HepG2 (cell line): ENCODE data around the gene MRPS7. TPM values are rescaled to one million over a fixed set of nuclear protein-coding genes. Genes with fewer than 3 reads are reported as not detected.

Experiments used
- AHDC1 ChIP-seq: sonication (generic); formaldehyde crosslinking; IDR thresholded peaks from 2 replicates; pipeline ENCODE4 v1.5.1; 2020; ENCODE audit warnings: mild to moderate bottlenecking, missing genetic modification reagents, borderline replicate concordance
- ATF1 ChIP-seq: IDR thresholded peaks from 2 replicates; pipeline ENCODE4 v1.6.1; 2016; ENCODE audit warnings: mild to moderate bottlenecking, control low read depth
- CCDC6 ChIP-seq: sonication (generic); formaldehyde crosslinking; IDR thresholded peaks from 2 replicates; pipeline ENCODE4 v1.8.1; 2022; ENCODE audit warnings: mild to moderate bottlenecking, missing genetic modification reagents, moderate library complexity
- KDM4B ChIP-seq: sonication (generic); formaldehyde crosslinking; IDR thresholded peaks from 2 replicates; pipeline ENCODE4 v1.4.0; 2020; ENCODE audit warnings: missing genetic modification reagents
- MAFG ChIP-seq: sonication (generic); formaldehyde crosslinking; IDR thresholded peaks from 2 replicates; pipeline ENCODE4 v1.5.1; 2020; ENCODE audit warnings: mild to moderate bottlenecking, missing genetic modification reagents
- MTA1 ChIP-seq: sonication (generic); formaldehyde crosslinking; IDR thresholded peaks from 2 replicates; pipeline ENCODE4 v1.4.0; 2020; ENCODE audit warnings: missing genetic modification reagents, mild to moderate bottlenecking, borderline replicate concordance
- ZFP90 ChIP-seq: sonication (generic); formaldehyde crosslinking; IDR thresholded peaks from 2 replicates; pipeline ENCODE4 v1.8.0; 2022; ENCODE audit warnings: missing genetic modification reagents, mild to moderate bottlenecking, inconsistent platforms, borderline replicate concordance
- ZMYM2 ChIP-seq: sonication (generic); formaldehyde crosslinking; IDR thresholded peaks from 2 replicates; pipeline ENCODE4 v1.8.0; 2022; ENCODE audit warnings: mild to moderate bottlenecking, missing genetic modification reagents
- ZNF253 ChIP-seq: sonication (generic); formaldehyde crosslinking; IDR thresholded peaks from 2 replicates; pipeline ENCODE4 v1.8.0; 2022; ENCODE audit warnings: mild to moderate bottlenecking, missing genetic modification reagents, borderline replicate concordance
- ZSCAN21 ChIP-seq: sonication (generic); formaldehyde crosslinking; IDR thresholded peaks from 2 replicates; pipeline ENCODE4 v1.8.0; 2022; ENCODE audit warnings: mild to moderate bottlenecking, missing genetic modification reagents, moderate library complexity, borderline replicate concordance
- polyA plus RNA-seq, 8 experiments: library from polyadenylated mRNA; depleted of rRNA in 3 of 8; stranded (reverse) in 7 of 8; unstranded in 1 of 8; fragments of >200 nt; fragmentation: Illumina TruSeq in 4 of 8; extraction: Trizol in 4 of 8; gene quantifications; 2 replicates each; pipeline versions ENCODE4 v1.2.1 to v1.2.3, GENCODE V29; 2011 to 2016; ENCODE audit warnings: low read depth in 4 of 8, missing spikeins in 1 of 8, mixed read lengths in 1 of 8; ENCODE audit not compliant: insufficient read depth in 1 of 8
- total RNA-seq, 5 experiments: library from RNA; depleted of rRNA; stranded (reverse); fragments of >200 nt; fragmentation: Illumina TruSeq; extraction: Trizol; gene quantifications; 2 replicates each; pipeline ENCODE4 v1.2.3, GENCODE V29; 2016; ENCODE audit warnings: low read depth in 1 of 5
- TF ChIP-seq, protein P1 (sequence below): fragments of 450-650 bp; IDR thresholded peaks from 2 replicates; pipeline ENCODE4 v1.6.1; 2016
- TF ChIP-seq, protein P2 (sequence below), 2 experiments: sonication (generic) in 1 of 2; formaldehyde crosslinking in 1 of 2; IDR thresholded peaks; 2 replicates each; pipeline versions ENCODE4 v1.6.1 to v1.9.0; 2014 to 2022; ENCODE audit warnings: antibody characterized with exemption in 1 of 2, borderline replicate concordance in 1 of 2, inconsistent platforms in 1 of 2, low read depth in 1 of 2, missing genetic modification reagents in 1 of 2

The MRPS7 gene
- total and polyA plus RNA-seq, 2 of the 13 experiments (the other 11 are each of a cell fraction or from before 2014, with no cell fraction given): 97.0 to 162 TPM

DNA sequence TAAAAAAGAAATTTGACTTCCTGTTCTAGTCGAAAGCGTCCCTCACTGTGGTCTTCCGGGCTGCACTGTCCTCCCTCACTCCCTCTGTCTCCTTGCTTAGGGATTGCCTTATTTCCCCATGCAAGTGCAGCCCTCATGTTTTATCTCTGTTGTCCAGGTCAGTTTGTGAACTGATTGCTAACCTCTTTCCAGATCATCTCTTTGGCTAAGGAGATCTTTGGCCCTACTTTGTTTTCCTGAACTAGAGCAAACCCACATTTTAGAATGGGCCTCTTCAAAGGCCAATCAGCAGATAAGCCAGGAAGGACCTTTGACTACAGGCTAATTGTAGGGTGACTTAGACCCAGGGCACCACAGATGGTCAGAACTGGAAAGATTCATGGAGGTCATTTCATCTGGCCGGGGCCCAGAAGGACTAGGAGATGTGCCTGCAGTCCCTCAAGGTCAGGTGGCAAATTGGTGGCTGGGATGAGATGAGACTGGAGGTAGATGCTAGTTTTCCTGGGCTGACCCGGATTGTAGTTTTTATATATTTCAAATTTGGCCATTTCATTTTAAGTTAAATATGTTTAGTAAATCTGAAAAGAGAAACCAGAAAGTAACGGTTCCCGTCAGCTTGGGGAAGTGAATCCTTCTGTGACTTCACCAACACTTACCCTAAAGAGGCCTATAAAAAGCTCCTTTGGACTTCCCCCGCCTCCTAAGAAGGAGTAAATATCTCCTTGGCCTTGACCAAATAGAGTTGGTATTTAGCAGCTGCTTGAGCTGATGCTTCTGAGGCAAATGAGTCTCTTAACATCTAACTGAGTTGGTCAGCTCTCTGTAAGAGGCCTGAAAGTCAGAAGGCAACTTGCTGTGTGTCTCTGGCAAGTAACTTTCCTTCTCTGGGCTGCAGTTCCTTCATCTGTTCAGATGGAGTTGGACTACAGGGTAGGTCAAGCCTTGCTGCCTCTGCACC lies 33.8 kb downstream of the MRPS7 start (continued):
- TF ChIP-seq, protein P1, sequence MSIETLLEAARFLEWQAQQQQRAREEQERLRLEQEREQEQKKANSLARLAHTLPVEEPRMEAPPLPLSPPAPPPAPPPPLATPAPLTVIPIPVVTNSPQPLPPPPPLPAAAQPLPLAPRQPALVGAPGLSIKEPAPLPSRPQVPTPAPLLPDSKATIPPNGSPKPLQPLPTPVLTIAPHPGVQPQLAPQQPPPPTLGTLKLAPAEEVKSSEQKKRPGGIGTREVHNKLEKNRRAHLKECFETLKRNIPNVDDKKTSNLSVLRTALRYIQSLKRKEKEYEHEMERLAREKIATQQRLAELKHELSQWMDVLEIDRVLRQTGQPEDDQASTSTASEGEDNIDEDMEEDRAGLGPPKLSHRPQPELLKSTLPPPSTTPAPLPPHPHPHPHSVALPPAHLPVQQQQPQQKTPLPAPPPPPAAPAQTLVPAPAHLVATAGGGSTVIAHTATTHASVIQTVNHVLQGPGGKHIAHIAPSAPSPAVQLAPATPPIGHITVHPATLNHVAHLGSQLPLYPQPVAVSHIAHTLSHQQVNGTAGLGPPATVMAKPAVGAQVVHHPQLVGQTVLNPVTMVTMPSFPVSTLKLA: peak; percentile 42; the same call in 1 of the 2 replicates
- TF ChIP-seq MTA1: 0 out of 2 replicates have a peak, but pooled peaks have one; percentile 48
- TF ChIP-seq ZFP90 (CRISPR knock-in tag): peak; percentile 21; the same call in 1 of the 2 replicates
- no peak for TF ChIP-seq ZMYM2
- TF ChIP-seq ATF1: peak; percentile 38; the same call in 1 of the 2 replicates
- peak; percentile 59 for TF ChIP-seq CCDC6
- TF ChIP-seq, protein P2, sequence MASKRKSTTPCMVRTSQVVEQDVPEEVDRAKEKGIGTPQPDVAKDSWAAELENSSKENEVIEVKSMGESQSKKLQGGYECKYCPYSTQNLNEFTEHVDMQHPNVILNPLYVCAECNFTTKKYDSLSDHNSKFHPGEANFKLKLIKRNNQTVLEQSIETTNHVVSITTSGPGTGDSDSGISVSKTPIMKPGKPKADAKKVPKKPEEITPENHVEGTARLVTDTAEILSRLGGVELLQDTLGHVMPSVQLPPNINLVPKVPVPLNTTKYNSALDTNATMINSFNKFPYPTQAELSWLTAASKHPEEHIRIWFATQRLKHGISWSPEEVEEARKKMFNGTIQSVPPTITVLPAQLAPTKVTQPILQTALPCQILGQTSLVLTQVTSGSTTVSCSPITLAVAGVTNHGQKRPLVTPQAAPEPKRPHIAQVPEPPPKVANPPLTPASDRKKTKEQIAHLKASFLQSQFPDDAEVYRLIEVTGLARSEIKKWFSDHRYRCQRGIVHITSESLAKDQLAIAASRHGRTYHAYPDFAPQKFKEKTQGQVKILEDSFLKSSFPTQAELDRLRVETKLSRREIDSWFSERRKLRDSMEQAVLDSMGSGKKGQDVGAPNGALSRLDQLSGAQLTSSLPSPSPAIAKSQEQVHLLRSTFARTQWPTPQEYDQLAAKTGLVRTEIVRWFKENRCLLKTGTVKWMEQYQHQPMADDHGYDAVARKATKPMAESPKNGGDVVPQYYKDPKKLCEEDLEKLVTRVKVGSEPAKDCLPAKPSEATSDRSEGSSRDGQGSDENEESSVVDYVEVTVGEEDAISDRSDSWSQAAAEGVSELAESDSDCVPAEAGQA (IDR thresholded peaks at IDR 0.05; ENCODE audit: low read depth): peak; percentile 64; the same call in 1 of the 2 replicates
- TF ChIP-seq, protein P2 (CRISPR knock-in tag; IDR thresholded peaks at IDR 0.05; ENCODE audit: borderline replicate concordance): no peak
- no peak for TF ChIP-seq MAFG (CRISPR knock-in tag)
- TF ChIP-seq KDM4B (CRISPR knock-in tag): peak; percentile 57; the same call in 1 of the 2 replicates
- TF ChIP-seq AHDC1: peak; percentile 85; the same call in 1 of the 2 replicates
- TF ChIP-seq ZSCAN21 (CRISPR knock-in tag): peak; percentile 42; the same call in 1 of the 2 replicates
- TF ChIP-seq ZNF253 (CRISPR knock-in tag): no peak
